Stomach smooth muscle (tissue), 2 donors: ENCODE measurements around the gene PCNX2.
"Not testable (repeated sequence)": the region's sequence is repeated elsewhere in the genome, so short reads cannot be mapped to it uniquely, and the experiment has no call there.

ENCODE experiments used
- H3K27ac ChIP-seq: one replicate; pipeline ENCODE4 v1.7.0; 2013; ENCODE audit warnings: mild to moderate bottlenecking, low read length, inconsistent platforms
- H3K27me3 ChIP-seq, 2 donors: one replicate each; pipeline ENCODE4 v1.7.0; 2013; ENCODE audit warnings: low read length in 2 of 2; ENCODE audit not compliant: insufficient read depth in 2 of 2, control insufficient read depth in 1 of 2
- H3K36me3 ChIP-seq, 2 donors: one replicate each; pipeline ENCODE4 v1.7.0; 2013; ENCODE audit warnings: low read length in 2 of 2; ENCODE audit not compliant: control insufficient read depth in 2 of 2, insufficient read depth in 2 of 2
- H3K4me1 ChIP-seq: one replicate; pipeline ENCODE4 v1.7.0; 2013; ENCODE audit warnings: low read length; ENCODE audit not compliant: control insufficient read depth, insufficient read depth
- H3K4me3 ChIP-seq, 2 donors: one replicate each; pipeline ENCODE4 v1.7.0; 2013; ENCODE audit warnings: low read length in 2 of 2
- H3K9ac ChIP-seq, 2 donors: one replicate each; pipeline ENCODE4 v1.7.0; 2013; ENCODE audit warnings: low read length in 2 of 2, mild to moderate bottlenecking in 1 of 2
- H3K9me3 ChIP-seq, 2 donors: one replicate each; pipeline ENCODE4 v1.7.0; 2013; ENCODE audit warnings: low read length in 2 of 2; ENCODE audit not compliant: control insufficient read depth in 2 of 2
- donor health status: healthy.
- donor health status: Pancreatic carcinoma.

Gene PCNX2

DNA sequence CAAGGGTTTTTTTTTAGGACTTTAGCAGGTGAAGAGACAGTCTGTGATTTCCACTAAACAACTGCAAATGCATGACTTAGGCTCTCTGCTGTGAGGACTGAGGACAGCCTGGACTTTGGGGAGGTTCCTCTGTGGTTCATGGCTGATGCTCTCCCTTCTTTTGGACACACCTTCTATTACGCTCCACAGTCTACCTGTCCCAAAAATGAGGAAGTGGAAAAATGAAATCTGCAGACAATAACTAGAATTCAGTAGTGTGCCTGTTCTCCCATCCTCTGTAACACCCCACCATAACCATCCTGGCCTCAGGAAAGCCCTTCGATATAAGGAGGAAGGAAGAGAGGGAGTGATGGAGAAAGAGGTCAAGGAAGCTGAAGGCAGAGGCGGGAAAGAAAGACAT lies 276.4 kb downstream of the PCNX2 start:
- Histone ChIP-seq H3K4me1 (no peaks in the 10 kb centered on the region), H3K9me3 (no peaks in the 10 kb centered on the region), H3K9ac (no peak overlapping the region), H3K4me3 (no peak overlapping the region), H3K27me3 (no peaks in the 10 kb centered on the region), H3K36me3 (peaks cover 0 to 2% of the 10 kb centered on the region in 2 donors), H3K27ac (no peak overlapping the region)

DNA sequence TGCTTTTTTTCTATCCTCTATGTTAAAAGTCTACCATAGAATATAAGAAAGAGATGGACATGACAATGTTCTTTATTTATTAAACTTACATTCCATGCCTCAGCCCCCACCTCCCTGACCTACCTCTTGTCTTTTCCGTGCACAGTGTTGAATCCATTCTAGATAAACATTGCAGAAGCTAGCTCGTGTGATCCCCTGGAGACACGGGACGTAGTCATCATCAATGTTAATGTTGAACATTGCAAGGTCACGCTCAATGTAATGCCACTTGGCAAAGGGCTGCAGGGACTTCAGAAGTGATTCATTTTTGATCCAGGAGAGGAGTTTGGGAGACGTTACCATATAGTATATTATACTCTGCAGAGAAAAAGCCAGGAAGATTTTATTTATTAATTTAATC lies 278.7 kb downstream of the PCNX2 start:
- H3K36me3 ChIP-seq: peaks cover 0 to 2% of the 10 kb centered on the region in 2 donors
- H3K4me3 ChIP-seq: no peak overlapping the region
- no peak overlapping the region for H3K9ac ChIP-seq
- H3K9me3 ChIP-seq: no peaks in the 10 kb centered on the region
- H3K27ac ChIP-seq: no peak overlapping the region
- no peaks in the 10 kb centered on the region for H3K4me1 ChIP-seq
- no peaks in the 10 kb centered on the region for H3K27me3 ChIP-seq

DNA sequence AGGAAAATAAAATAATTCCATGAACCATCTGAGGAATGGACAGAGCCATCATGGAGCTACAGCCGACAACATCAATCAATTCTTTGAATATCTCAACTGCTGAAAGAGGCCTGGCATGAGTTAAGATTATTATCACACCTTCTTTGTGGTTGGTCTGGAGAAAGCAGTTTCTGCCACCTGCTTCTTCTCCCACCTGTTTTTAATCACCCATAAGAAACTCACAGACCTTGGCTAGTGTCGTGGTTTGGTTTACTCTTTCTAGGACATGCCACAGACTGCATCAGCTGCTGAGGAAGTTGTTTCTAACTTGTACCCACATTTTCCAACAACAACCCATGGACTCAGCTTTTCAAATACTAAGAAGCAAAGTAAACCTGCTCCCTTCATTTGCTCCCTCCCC lies 279.6 kb downstream of the PCNX2 start:
- H3K27ac ChIP-seq: no peak overlapping the region
- H3K36me3 ChIP-seq: peaks cover 0 to 2% of the 10 kb centered on the region in 2 donors
- no peaks in the 10 kb centered on the region for H3K4me1 ChIP-seq
- no peaks in the 10 kb centered on the region for H3K9me3 ChIP-seq
- no peak overlapping the region for H3K4me3 ChIP-seq
- H3K9ac ChIP-seq: no peak overlapping the region
- no peaks in the 10 kb centered on the region for H3K27me3 ChIP-seq

DNA sequence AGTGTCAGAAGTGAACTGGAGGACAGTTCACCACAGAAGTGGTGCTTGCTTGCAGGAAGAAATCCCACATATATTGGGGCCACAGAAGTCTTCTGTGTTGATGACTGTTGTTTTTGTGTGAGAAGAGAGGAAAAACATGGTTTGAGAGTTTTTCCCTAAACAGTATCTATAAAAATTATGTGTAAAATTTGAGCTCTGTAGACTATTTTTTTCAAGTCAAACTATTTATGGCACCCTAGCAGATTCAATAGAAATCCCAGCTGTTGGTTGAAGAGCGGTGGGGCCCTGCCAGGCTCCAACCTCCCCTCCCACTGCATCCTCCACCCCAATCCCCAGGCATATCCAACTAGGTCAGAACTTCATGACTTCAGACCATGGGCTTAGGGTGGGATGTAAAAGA lies 283.5 kb downstream of the PCNX2 start:
- Histone ChIP-seq H3K27me3 (no peaks in the 10 kb centered on the region), H3K27ac (no peak overlapping the region), H3K4me1 (no peaks in the 10 kb centered on the region), H3K36me3 (peaks cover 0 to 2% of the 10 kb centered on the region in 2 donors), H3K4me3 (no peak overlapping the region), H3K9me3 (no peaks in the 10 kb centered on the region), H3K9ac (no peak overlapping the region)

GRCh38 chr1:233010146-233010545 lies 285.4 kb downstream of the PCNX2 start:
- no peaks in the 10 kb centered on the region for H3K4me1 ChIP-seq
- no peaks in the 10 kb centered on the region for H3K9me3 ChIP-seq
- no peaks in the 10 kb centered on the region for H3K27me3 ChIP-seq
- no peak overlapping the region for H3K9ac ChIP-seq
- H3K4me3 ChIP-seq: no peak overlapping the region
- peaks cover 0 to 2% of the 10 kb centered on the region in 2 donors for H3K36me3 ChIP-seq
- H3K27ac ChIP-seq: no peak overlapping the region

- H3K9ac ChIP-seq: no peak overlapping the region
- H3K4me1 ChIP-seq: no peaks in the 10 kb centered on the region
- no peaks in the 10 kb centered on the region for H3K36me3 ChIP-seq
- H3K27me3 ChIP-seq: no peaks in the 10 kb centered on the region
- no peak overlapping the region for H3K4me3 ChIP-seq
- no peak overlapping the region for H3K27ac ChIP-seq
- H3K9me3 ChIP-seq: no peaks in the 10 kb centered on the region
Measured at GRCh38 chr1:233006541-233006973, 289.0 kb downstream of the PCNX2 start.

- Histone ChIP-seq H3K36me3 (no peaks in the 10 kb centered on the region), H3K9me3 (no peaks in the 10 kb centered on the region), H3K27me3 (no peaks in the 10 kb centered on the region)
Measured at GRCh38 chr1:233006108-233006507, 289.4 kb downstream of the PCNX2 start.

GRCh38 chr1:233005703-233006102 lies 289.8 kb downstream of the PCNX2 start:
- Histone ChIP-seq H3K36me3 (no peaks in the 10 kb centered on the region), H3K27ac (no peak overlapping the region), H3K4me3 (no peak overlapping the region), H3K4me1 (no peaks in the 10 kb centered on the region), H3K9ac (no peak overlapping the region), H3K27me3 (no peaks in the 10 kb centered on the region), H3K9me3 (no peaks in the 10 kb centered on the region)

More at GRCh38 chr1:233006108-233006507, 289.4 kb downstream of the PCNX2 start:
- H3K9ac ChIP-seq: no peak overlapping the region
- no peak overlapping the region for H3K27ac ChIP-seq
- no peak overlapping the region for H3K4me3 ChIP-seq
- H3K4me1 ChIP-seq: no peaks in the 10 kb centered on the region

GRCh38 chr1:233005156-233005555 lies 290.4 kb downstream of the PCNX2 start:
- H3K4me1 ChIP-seq: no peaks in the 10 kb centered on the region
- H3K36me3 ChIP-seq: no peaks in the 10 kb centered on the region
- no peaks in the 10 kb centered on the region for H3K9me3 ChIP-seq
- H3K9ac ChIP-seq: no peak overlapping the region
- no peak overlapping the region for H3K4me3 ChIP-seq
- H3K27me3 ChIP-seq: no peaks in the 10 kb centered on the region
- no peak overlapping the region for H3K27ac ChIP-seq

DNA sequence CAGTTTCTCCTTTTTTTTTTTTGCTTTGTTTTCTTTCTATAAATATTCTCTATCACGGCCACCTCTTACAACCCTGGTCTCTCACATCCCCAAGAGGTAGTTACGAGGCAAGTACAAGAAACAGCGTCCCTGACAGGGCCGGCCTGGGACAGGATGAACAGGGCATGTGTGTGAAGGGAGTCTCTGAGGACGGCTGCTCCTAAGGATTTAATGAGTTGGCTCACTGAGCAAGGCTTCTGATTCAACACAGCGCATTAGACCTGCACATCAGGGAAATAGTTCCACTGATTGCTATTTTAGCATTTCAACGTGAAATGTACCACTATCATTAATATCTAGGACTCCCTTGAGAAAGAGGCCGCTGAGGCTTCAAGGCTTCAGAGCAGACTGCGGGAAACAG lies 291.1 kb downstream of the PCNX2 start:
- no peaks in the 10 kb centered on the region for H3K36me3 ChIP-seq
- H3K9ac ChIP-seq: no peak overlapping the region
- H3K4me1 ChIP-seq: no peaks in the 10 kb centered on the region
- H3K27me3 ChIP-seq: no peaks in the 10 kb centered on the region
- no peak overlapping the region for H3K4me3 ChIP-seq
- no peak overlapping the region for H3K27ac ChIP-seq
- H3K9me3 ChIP-seq: no peaks in the 10 kb centered on the region

DNA sequence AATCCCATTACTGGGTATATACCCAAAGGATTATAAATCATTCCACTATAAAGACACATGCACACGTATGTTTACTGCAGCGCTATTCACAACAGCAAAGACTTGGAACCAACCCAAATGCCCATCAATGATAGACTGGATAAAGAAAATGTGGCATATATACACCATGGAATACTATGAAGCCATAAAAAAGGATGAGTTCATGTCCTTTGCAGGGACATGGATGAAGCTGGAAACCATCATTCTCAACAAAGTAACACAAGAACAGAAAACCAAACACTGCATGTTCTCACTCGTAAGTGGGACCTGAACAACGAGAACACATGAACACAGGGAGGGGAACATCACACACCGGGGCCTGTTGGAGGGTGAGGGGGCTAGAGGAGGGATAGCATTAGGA lies 291.9 kb downstream of the PCNX2 start:
- not testable (repeated sequence) for H3K4me3 ChIP-seq, H3K9ac ChIP-seq, H3K27ac ChIP-seq, H3K36me3 ChIP-seq, H3K27me3 ChIP-seq, H3K4me1 ChIP-seq, H3K9me3 ChIP-seq
